ENCODE results near the gene IFTAP.
"Not testable (repeated sequence)": the region's sequence is repeated elsewhere in the genome, so short reads cannot be mapped to it uniquely, and the experiment has no call there.

GRCh38 chr11:36679547-36679946 lies 85.2 kb downstream of the IFTAP start:
- not testable (repeated sequence) for TF ChIP-seq CTCF, POLR2A (IDR thresholded peaks at IDR 0.05)
